Fibroblast of skin of left biceps (primary cell): ENCODE data around the gene LIPG.

Experiments used
- DNase-seq, 2 experiments: peaks; one replicate each; pipeline ENCODE4 v3.0.0-alpha.2; 2013; ENCODE audit warnings: low read depth in 2 of 2

Gene LIPG

GRCh38 chr18:49546719-49547273 lies 15.1 kb upstream of the LIPG start:
- no peak for DNase-seq

GRCh38 chr18:49547701-49548100 lies 14.2 kb upstream of the LIPG start:
- DNase-seq = no peak

- peak in 1 of 2 experiments; percentile 6 for DNase-seq
Measured at GRCh38 chr18:49548229-49548636, 13.6 kb upstream of the LIPG start.

GRCh38 chr18:49550621-49551339 lies 11.1 kb upstream of the LIPG start:
- DNase-seq = no peak

GRCh38 chr18:49553003-49553402 lies 8.9 kb upstream of the LIPG start:
- DNase-seq = no peak

GRCh38 chr18:49555641-49556040 lies 6.2 kb upstream of the LIPG start:
- no peak for DNase-seq

- no peak for DNase-seq
Measured at GRCh38 chr18:49558356-49558755, 3.5 kb upstream of the LIPG start.

- DNase-seq = peak in 1 of 2 experiments; percentile 12
Measured at GRCh38 chr18:49559326-49559931, 2.4 kb upstream of the LIPG start.

- DNase-seq = no peak
Measured at GRCh38 chr18:49560277-49560623, 1.6 kb upstream of the LIPG start.

- DNase-seq = no peak
Measured at GRCh38 chr18:49560624-49561288, 1.1 kb upstream of the LIPG start.

- no peak for DNase-seq
Measured at GRCh38 chr18:49562481-49563129, 748 bp downstream of the LIPG start.

- DNase-seq = no peak
Measured at GRCh38 chr18:49563130-49563540, 1.3 kb downstream of the LIPG start.

GRCh38 chr18:49563701-49564517 lies 2.1 kb downstream of the LIPG start:
- DNase-seq = no peak

- no peak for DNase-seq
Measured at GRCh38 chr18:49564518-49564834, 2.6 kb downstream of the LIPG start.

- no peak for DNase-seq
Measured at GRCh38 chr18:49565101-49565500, 3.2 kb downstream of the LIPG start.

GRCh38 chr18:49565612-49566011 lies 3.8 kb downstream of the LIPG start:
- DNase-seq = no peak

- DNase-seq = no peak
Measured at GRCh38 chr18:49566217-49566770, 4.4 kb downstream of the LIPG start.

- DNase-seq = no peak
Measured at GRCh38 chr18:49566985-49567384, 5.1 kb downstream of the LIPG start.

GRCh38 chr18:49569724-49570123 lies 7.9 kb downstream of the LIPG start:
- no peak for DNase-seq

- DNase-seq = no peak
Measured at GRCh38 chr18:49570836-49571235, 9.0 kb downstream of the LIPG start.

- no peak for DNase-seq
Measured at GRCh38 chr18:49572611-49573345, 10.9 kb downstream of the LIPG start.
